ENCODE measurements around the gene CAMK1D. TPM values are rescaled to one million over a fixed set of nuclear protein-coding genes. Genes with fewer than 3 reads are reported as not detected.
"Not testable (repeated sequence)": the region's sequence is repeated elsewhere in the genome, so short reads cannot be mapped to it uniquely, and the experiment has no call there.

The CAMK1D gene
- total RNA-seq, 1 experiment from 2014 or later: 10.2 TPM

DNA sequence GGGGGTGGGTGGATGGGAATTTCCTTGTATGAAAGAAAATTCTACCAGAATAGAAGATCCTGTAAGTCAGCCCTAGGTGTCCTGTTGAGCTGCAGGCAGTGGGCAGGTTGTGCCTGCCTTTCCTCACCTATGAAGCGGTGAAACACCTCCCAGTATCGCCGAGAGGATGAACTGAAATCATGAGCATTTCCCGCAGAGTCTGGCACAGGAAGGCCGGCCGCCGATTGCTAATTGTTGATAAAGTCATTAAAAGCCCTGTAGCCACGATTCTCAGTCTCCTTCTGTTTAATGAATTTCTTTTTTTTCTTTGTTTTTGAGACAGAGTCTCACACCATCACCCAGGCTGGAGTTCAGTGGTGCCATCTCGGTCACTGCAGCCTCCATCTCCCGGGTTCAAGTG lies 142.1 kb downstream of the CAMK1D start:
- H3K36me3 Mint-ChIP-seq: no peaks in the 10 kb centered on the region
- CTCF ChIA-PET: interaction anchor here (0.7 kb wide), 1 partner anchor 305 kb away, joined by 3 read pairs; no protein-coding TSS in a partner anchor
- no peak overlapping the region for H3K27ac Mint-ChIP-seq
- peaks cover 9% of the 10 kb centered on the region for H3K4me1 Mint-ChIP-seq
- DNase-seq (ENCODE audit: low spot score) (no peak), ATAC-seq (no peak)
- no peak for TF ChIP-seq NFE2L1 (CRISPR knock-in tag; IDR thresholded peaks at IDR 0.05)
- TF ChIP-seq NFATC4 (CRISPR knock-in tag; IDR thresholded peaks at IDR 0.05): no peak
- no peak for TF ChIP-seq CBFB (CRISPR knock-in tag; IDR thresholded peaks at IDR 0.05; ENCODE audit: low read depth)
- no peak for TF ChIP-seq RORB (CRISPR knock-in tag; IDR thresholded peaks at IDR 0.05)
- TF ChIP-seq GRHL2 (CRISPR knock-in tag; IDR thresholded peaks at IDR 0.05; ENCODE audit: insufficient replicate concordance, severe bottlenecking): no peak
- TF ChIP-seq ATF1 (CRISPR knock-in tag; IDR thresholded peaks at IDR 0.05): no peak
- no peak for TF ChIP-seq CREB1 (CRISPR knock-in tag; IDR thresholded peaks at IDR 0.05)
- TF ChIP-seq ZMAT4 (CRISPR knock-in tag; IDR thresholded peaks at IDR 0.05): no peak
- no peak for TF ChIP-seq EMX1 (CRISPR knock-in tag; IDR thresholded peaks at IDR 0.05)
- H3K27me3 Mint-ChIP-seq (ENCODE audit: low read depth): no peaks in the 10 kb centered on the region
- H3K4me3 Mint-ChIP-seq: no peak overlapping the region
- no peaks in the 10 kb centered on the region for H3K9me3 Mint-ChIP-seq
- POLR2A ChIA-PET: no interaction called here

DNA sequence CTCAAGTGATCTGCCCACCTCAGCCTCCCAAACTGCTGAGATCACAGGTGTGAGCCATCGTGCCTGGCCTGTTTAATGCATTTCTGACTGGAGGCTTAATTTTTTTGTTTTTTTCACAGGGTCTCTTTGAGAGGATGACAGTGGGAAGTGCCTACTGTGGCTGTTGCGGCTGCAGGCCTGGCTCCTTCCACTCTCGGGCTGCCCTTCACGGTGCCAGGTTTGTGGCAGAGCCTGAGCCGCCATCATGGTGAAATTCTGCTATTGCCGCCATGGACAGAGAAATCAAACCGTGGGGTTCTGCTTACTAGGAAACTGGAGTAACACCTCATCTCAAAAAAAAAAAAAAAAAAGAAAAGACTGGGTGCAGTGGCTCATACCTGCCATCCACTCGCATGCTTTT lies 142.7 kb downstream of the CAMK1D start:
- ChIA-PET POLR2A (no interaction called here), CTCF (interaction anchor here (0.7 kb wide), 1 partner anchor 86 kb away, joined by 4 read pairs; no protein-coding TSS in a partner anchor)
- H3K4me1 Mint-ChIP-seq: peaks cover 9% of the 10 kb centered on the region
- no peak overlapping the region for H3K4me3 Mint-ChIP-seq
- no peaks in the 10 kb centered on the region for H3K27me3 Mint-ChIP-seq (ENCODE audit: low read depth)
- H3K9me3 Mint-ChIP-seq: no peaks in the 10 kb centered on the region
- TF ChIP-seq ZMAT4 (CRISPR knock-in tag; IDR thresholded peaks at IDR 0.05): no peak
- TF ChIP-seq ZNF138 (CRISPR knock-in tag; conservative IDR thresholded peaks at IDR 0.05): no peak
- TF ChIP-seq, protein P1, sequence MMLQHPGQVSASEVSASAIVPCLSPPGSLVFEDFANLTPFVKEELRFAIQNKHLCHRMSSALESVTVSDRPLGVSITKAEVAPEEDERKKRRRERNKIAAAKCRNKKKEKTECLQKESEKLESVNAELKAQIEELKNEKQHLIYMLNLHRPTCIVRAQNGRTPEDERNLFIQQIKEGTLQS (CRISPR knock-in tag; conservative IDR thresholded peaks at IDR 0.05): no peak
- no peak for TF ChIP-seq NR3C1 (CRISPR knock-in tag; conservative IDR thresholded peaks at IDR 0.05; ENCODE audit: low read depth)
- TF ChIP-seq, protein P2, sequence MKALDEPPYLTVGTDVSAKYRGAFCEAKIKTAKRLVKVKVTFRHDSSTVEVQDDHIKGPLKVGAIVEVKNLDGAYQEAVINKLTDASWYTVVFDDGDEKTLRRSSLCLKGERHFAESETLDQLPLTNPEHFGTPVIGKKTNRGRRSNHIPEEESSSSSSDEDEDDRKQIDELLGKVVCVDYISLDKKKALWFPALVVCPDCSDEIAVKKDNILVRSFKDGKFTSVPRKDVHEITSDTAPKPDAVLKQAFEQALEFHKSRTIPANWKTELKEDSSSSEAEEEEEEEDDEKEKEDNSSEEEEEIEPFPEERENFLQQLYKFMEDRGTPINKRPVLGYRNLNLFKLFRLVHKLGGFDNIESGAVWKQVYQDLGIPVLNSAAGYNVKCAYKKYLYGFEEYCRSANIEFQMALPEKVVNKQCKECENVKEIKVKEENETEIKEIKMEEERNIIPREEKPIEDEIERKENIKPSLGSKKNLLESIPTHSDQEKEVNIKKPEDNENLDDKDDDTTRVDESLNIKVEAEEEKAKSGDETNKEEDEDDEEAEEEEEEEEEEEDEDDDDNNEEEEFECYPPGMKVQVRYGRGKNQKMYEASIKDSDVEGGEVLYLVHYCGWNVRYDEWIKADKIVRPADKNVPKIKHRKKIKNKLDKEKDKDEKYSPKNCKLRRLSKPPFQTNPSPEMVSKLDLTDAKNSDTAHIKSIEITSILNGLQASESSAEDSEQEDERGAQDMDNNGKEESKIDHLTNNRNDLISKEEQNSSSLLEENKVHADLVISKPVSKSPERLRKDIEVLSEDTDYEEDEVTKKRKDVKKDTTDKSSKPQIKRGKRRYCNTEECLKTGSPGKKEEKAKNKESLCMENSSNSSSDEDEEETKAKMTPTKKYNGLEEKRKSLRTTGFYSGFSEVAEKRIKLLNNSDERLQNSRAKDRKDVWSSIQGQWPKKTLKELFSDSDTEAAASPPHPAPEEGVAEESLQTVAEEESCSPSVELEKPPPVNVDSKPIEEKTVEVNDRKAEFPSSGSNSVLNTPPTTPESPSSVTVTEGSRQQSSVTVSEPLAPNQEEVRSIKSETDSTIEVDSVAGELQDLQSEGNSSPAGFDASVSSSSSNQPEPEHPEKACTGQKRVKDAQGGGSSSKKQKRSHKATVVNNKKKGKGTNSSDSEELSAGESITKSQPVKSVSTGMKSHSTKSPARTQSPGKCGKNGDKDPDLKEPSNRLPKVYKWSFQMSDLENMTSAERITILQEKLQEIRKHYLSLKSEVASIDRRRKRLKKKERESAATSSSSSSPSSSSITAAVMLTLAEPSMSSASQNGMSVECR (CRISPR knock-in tag; IDR thresholded peaks at IDR 0.05; ENCODE audit: borderline replicate concordance): no peak
- TF ChIP-seq ZNF396 (CRISPR knock-in tag; IDR thresholded peaks at IDR 0.05; ENCODE audit: borderline replicate concordance): no peak
- no peak for TF ChIP-seq AFF4 (CRISPR knock-in tag; IDR thresholded peaks at IDR 0.05; ENCODE audit: borderline replicate concordance)
- TF ChIP-seq, protein P3, sequence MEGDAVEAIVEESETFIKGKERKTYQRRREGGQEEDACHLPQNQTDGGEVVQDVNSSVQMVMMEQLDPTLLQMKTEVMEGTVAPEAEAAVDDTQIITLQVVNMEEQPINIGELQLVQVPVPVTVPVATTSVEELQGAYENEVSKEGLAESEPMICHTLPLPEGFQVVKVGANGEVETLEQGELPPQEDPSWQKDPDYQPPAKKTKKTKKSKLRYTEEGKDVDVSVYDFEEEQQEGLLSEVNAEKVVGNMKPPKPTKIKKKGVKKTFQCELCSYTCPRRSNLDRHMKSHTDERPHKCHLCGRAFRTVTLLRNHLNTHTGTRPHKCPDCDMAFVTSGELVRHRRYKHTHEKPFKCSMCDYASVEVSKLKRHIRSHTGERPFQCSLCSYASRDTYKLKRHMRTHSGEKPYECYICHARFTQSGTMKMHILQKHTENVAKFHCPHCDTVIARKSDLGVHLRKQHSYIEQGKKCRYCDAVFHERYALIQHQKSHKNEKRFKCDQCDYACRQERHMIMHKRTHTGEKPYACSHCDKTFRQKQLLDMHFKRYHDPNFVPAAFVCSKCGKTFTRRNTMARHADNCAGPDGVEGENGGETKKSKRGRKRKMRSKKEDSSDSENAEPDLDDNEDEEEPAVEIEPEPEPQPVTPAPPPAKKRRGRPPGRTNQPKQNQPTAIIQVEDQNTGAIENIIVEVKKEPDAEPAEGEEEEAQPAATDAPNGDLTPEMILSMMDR (IDR thresholded peaks at IDR 0.05): no peak
- TF ChIP-seq TEAD4 (CRISPR knock-in tag; IDR thresholded peaks at IDR 0.05): no peak
- no peak for TF ChIP-seq EMX1 (CRISPR knock-in tag; IDR thresholded peaks at IDR 0.05)
- no peak for TF ChIP-seq KAT7 (CRISPR knock-in tag; IDR thresholded peaks at IDR 0.05; ENCODE audit: borderline replicate concordance)
- no peak for DNase-seq (ENCODE audit: low spot score)
- H3K36me3 Mint-ChIP-seq: no peaks in the 10 kb centered on the region
- no peak overlapping the region for H3K27ac Mint-ChIP-seq
- no peak for ATAC-seq

DNA sequence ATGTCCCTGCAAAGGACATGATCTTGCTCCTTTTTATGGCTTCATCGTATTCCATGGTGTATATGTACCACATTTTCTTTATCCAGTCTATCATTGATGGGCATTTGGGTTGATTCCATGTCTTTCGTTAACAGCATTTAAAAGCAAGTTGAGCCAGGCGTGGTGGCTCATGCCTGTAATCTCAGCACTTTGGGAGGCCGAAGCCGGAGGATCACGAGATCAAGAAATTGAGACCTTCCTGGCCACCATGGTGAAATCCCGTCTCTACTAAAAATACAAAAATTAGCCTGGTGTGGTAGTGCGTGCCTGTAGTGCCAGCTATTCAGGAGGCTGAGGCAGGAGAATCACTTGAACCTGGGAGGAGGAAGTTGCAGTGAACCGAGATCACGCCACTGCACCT lies 147.7 kb downstream of the CAMK1D start:
- POLR2A ChIA-PET, CTCF ChIA-PET: not testable (repeated sequence)

More for the DNA sequence above, 147.7 kb downstream of the CAMK1D start:
- ATAC-seq; H3K4me3 Mint-ChIP-seq; H3K27ac Mint-ChIP-seq; H3K9me3 Mint-ChIP-seq; DNase-seq (ENCODE audit: low spot score); H3K36me3 Mint-ChIP-seq; H3K27me3 Mint-ChIP-seq (ENCODE audit: low read depth): not testable (repeated sequence)
- peaks cover 35% of the 10 kb centered on the region for H3K4me1 Mint-ChIP-seq

Data from WTC11 (cell line).